Type B pancreatic cell (in vitro differentiated cells): ENCODE measurements around the gene WDR5. TPM values are rescaled to one million over a fixed set of nuclear protein-coding genes. Genes with fewer than 3 reads are reported as not detected.
"Not testable (repeated sequence)": the region's sequence is repeated elsewhere in the genome, so short reads cannot be mapped to it uniquely, and the experiment has no call there.

Experiments used
- DNase-seq: peaks from one replicate; pipeline ENCODE4 v3.0.0; 2021; ENCODE audit warnings: mixed read lengths; ENCODE audit not compliant: unreplicated experiment; ENCODE audit errors: extremely low spot score
- H3K27ac Mint-ChIP-seq: 2 replicates; pipeline ENCODE4 v1.8.0; 2021; ENCODE audit warnings: mild to moderate bottlenecking, mixed read lengths
- H3K27me3 Mint-ChIP-seq: 2 replicates; pipeline ENCODE4 v1.8.0; 2021; ENCODE audit warnings: mixed read lengths
- H3K36me3 Mint-ChIP-seq: 2 replicates; pipeline ENCODE4 v1.8.0; 2021; ENCODE audit warnings: mixed read lengths
- H3K4me1 Mint-ChIP-seq: one replicate; pipeline ENCODE4 v1.8.0; 2021; ENCODE audit warnings: mixed read lengths; ENCODE audit not compliant: unreplicated experiment
- H3K4me3 Mint-ChIP-seq: 2 replicates; pipeline ENCODE4 v1.8.0; 2021; ENCODE audit warnings: mild to moderate bottlenecking, mixed read lengths
- H3K9me3 Mint-ChIP-seq: 2 replicates; pipeline ENCODE4 v1.8.0; 2021; ENCODE audit warnings: mixed read lengths
- CTCF ChIP-seq: fragments of 200-600 bp; sonication (generic); conservative IDR thresholded peaks from 2 replicates; pipeline ENCODE4 v1.5.0; 2021; ENCODE audit warnings: antibody characterized with exemption, mild to moderate bottlenecking
- long read RNA-seq: library from polyadenylated mRNA; unstranded; transcript quantifications from one replicate; pipeline ENCODE4 v2.0.0, GENCODE V29; 2020
- total RNA-seq: library from RNA; stranded (reverse); gene quantifications from 2 replicates; pipeline ENCODE4 v1.2.1, GENCODE V29; 2021; ENCODE audit warnings: low replicate concordance

The WDR5 gene
- 42.1 and 45.7 TPM in 2 replicates for total RNA-seq
- long read RNA-seq, transcript WDR5-201 (14 exons, 3,151 nt), result major isoform, 6 of 14 reads
- long read RNA-seq, partial matches to known transcripts, result 4 of 14 reads
- long read RNA-seq, other reads (novel, unspliced or antisense), result 4 of 14 reads

GRCh38 chr9:134135343-134136117, at the start of gene WDR5:
Gene WDR5 (plus strand): TSS chr9:134136082. CDS start chr9:134139878, 3,796 bp downstream.
- H3K27ac Mint-ChIP-seq, result peak within 1 kb of the TSS; percentile 89
- H3K36me3 Mint-ChIP-seq, result peaks cover 9% of the 10 kb centered on the region
- peak; percentile 34 for TF ChIP-seq CTCF
- H3K27me3 Mint-ChIP-seq, result no peaks in the 10 kb centered on the region
- DNase-seq, result peak; percentile 96
- H3K4me3 Mint-ChIP-seq, result peak within 1 kb of the TSS; percentile 96
- H3K4me1 Mint-ChIP-seq, result peaks cover 47% of the 10 kb centered on the region
- no peaks in the 10 kb centered on the region for H3K9me3 Mint-ChIP-seq

- Mint-ChIP-seq H3K27ac (no peak overlapping the region), H3K27me3 (peaks cover 15% of the 10 kb centered on the region), H3K36me3 (no peaks in the 10 kb centered on the region), H3K9me3 (no peaks in the 10 kb centered on the region), H3K4me1 (no peaks in the 10 kb centered on the region), H3K4me3 (no peak overlapping the region)
- TF ChIP-seq CTCF, result no peak
- no peak for DNase-seq
These were observed 47.7 kb upstream of the WDR5 start for GRCh38 chr9:134088063-134088725.

GRCh38 chr9:134089972-134090371, 45.9 kb upstream of the WDR5 start:
- H3K9me3 Mint-ChIP-seq, result no peaks in the 10 kb centered on the region
- no peaks in the 10 kb centered on the region for H3K4me1 Mint-ChIP-seq
- no peak overlapping the region for H3K4me3 Mint-ChIP-seq
- H3K27ac Mint-ChIP-seq, result no peak overlapping the region
- H3K27me3 Mint-ChIP-seq, result peaks cover 15% of the 10 kb centered on the region
- no peaks in the 10 kb centered on the region for H3K36me3 Mint-ChIP-seq
- TF ChIP-seq CTCF, result no peak
- DNase-seq, result no peak

GRCh38 chr9:134099123-134099761, 36.6 kb upstream of the WDR5 start:
- Mint-ChIP-seq H3K4me3 (no peak overlapping the region), H3K36me3 (no peaks in the 10 kb centered on the region), H3K27me3 (peaks cover 22% of the 10 kb centered on the region), H3K9me3 (peaks cover 6% of the 10 kb centered on the region), H3K27ac (no peak overlapping the region), H3K4me1 (no peaks in the 10 kb centered on the region)
- DNase-seq, result no peak
- peak; percentile 79 for TF ChIP-seq CTCF

GRCh38 chr9:134100040-134100439, 35.8 kb upstream of the WDR5 start:
- H3K4me3 Mint-ChIP-seq, result no peak overlapping the region
- no peak for DNase-seq
- H3K9me3 Mint-ChIP-seq, result peaks cover 6% of the 10 kb centered on the region
- no peaks in the 10 kb centered on the region for H3K4me1 Mint-ChIP-seq
- no peak for TF ChIP-seq CTCF
- no peaks in the 10 kb centered on the region for H3K36me3 Mint-ChIP-seq
- H3K27me3 Mint-ChIP-seq, result peaks cover 21% of the 10 kb centered on the region
- no peak overlapping the region for H3K27ac Mint-ChIP-seq

GRCh38 chr9:134101133-134101532, 34.7 kb upstream of the WDR5 start:
- not testable (repeated sequence) for H3K36me3 Mint-ChIP-seq

More at GRCh38 chr9:134101133-134101532, 34.7 kb upstream of the WDR5 start:
- not testable (repeated sequence) for H3K4me1 Mint-ChIP-seq, H3K9me3 Mint-ChIP-seq, H3K27ac Mint-ChIP-seq, H3K4me3 Mint-ChIP-seq, DNase-seq
- H3K27me3 Mint-ChIP-seq, result peaks cover 21% of the 10 kb centered on the region
